Glomerular visceral epithelial cell (primary cell): ENCODE results near the gene ARID2.

ENCODE experiments used
- DNase-seq: peaks from one replicate; pipeline ENCODE4 v3.0.0-alpha.2; 2016; ENCODE audit errors: extremely low spot score

The ARID2 gene

DNA sequence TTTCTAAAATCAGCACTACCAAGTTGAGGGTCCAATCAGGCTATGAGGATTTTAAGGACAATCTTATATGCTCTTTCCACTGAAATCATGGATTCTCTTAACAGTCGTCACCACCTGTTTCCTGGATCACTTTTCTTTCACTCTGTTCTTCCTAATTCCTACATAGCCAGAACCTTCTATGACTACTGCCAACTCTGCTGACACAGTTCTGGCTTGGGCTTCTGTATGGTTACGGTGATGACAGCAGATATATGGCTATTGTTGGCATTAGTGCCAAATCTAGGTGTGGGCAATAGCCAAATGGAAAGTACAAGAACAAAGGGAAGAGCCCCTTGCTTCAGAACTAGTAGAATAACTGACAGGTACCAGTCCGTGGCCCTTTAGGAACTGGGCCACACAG, 124.0 kb downstream of the ARID2 start:
- DNase-seq: no peak

DNA sequence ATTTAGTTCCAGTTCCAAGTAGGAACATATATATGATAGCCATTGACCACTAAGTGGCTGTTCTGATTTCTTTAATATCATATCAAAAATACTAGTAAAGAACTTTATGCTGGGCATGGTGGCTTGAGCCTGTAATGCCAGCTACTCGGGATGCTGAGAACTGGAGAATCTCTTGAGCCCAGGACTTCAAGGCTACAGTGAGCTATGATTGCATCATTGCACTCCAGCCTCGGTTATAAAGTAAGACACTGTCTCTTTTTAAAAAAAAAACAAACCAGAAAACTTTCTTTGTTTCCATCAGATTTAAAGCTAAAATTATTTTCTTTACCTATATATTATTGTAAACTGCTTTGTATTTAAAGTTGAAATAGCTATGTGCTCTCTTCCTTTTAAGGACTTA, 133.8 kb downstream of the ARID2 start:
- DNase-seq: no peak

DNA sequence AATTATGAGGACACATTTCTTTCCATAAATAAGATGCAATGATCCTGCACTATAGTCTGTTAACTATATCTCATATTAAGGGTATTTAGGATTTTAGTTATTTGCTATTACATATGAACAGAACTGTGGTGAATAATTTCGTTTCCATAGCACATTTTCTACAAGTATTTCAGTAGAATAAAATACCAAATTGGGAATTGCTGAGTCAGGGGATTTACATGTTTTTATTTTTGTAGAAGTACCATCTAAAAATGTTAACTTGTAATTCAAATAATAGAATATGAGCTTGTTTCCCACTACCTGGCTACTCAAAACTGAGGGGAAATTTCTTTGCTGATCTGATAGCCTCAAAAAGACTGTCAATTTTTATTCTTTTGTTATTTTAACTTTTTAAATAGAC, 136.8 kb downstream of the ARID2 start:
- DNase-seq: no peak

DNA sequence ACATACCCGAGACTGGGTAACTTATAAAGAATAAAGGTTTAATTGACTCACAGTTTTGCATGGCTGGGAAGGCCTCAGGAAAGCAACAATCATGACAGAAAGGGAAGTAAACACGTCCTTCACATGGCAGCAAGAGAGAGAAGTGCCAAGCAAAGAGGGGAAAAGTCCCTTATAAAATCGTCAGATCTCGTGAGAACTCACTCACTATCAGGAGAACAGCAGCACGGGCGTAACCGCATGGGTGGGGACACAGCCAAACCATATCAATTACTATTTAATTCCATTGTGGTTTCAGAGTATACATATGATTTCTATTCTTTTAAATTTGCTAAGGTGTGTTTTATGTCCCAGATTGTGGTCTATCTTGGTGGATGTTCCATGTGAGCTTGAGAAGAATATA, 142.9 kb downstream of the ARID2 start:
- DNase-seq: no peak

DNA sequence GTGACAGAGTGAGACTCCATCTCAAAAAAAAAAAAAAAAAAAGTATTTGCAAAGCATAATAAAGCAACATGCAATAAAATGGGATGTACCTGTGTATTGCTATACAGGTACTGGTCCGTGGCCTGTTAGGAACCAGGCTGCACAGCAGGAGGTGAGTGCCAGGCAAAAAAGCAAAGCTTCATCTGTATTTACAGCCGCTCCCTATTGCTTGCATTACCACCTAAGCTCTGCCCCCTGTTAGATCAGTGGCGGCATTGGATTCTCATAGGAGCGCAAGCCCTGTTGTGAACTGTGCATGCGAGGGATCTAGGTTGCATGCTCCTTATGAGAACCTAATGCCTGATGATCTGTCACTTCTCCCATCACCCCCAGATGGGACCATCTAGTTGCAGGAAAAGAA, 147.6 kb downstream of the ARID2 start:
- no peak for DNase-seq

DNA sequence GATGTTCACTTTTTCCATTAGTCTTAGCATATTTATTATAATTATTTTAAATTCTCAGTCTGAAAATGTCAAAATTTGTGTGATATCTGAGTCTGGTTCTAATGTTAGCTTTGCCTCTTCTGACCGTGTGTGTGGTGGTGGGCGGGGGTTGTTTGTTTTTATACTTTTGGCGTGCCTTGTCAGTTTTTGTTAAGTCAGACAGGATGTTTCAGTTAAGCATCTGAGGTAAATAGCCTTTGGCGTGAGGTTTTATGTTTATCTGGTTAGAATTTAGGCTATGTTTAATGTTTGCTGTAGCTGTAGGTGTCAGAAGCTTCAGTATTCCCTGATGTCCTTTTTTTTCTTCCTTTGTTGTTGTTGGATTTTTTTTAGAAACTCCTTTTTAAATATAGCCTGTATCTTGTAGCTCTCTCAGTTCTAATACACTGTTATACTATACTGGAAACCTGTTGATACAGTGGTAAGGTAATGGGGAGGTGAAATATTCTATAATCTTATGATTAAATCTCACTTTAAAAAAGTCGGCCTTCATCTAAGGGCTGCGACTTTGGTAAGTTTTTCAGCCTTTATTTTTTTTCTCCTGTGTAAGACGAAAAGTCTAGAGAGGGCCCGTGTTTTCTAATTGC, 149.2 kb downstream of the ARID2 start:
- DNase-seq: no peak

DNA sequence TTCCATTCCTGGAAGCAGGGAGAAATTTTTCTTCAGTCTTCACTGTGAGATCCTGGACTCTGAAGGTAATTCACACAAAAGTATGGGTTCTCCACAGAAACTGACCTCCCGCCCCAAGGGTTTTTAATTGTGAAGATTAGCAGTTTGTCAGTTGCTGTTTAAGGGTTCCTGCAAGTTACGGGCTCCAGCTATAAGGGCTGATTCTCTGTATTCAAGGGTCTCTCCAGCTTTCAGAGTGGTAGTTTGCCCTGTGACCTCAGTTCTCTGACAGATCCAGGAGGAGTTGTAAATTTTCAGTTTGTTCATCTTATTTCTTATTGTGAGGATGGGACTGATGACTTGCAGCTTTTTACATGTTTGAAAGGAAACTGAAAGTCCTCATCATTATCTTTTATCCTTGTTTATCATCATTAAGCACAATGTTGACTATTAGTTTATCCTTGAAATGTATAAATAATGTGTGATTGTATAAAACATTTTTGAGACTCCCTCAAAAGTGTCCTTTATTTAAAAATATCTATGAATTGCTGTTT, 149.9 kb downstream of the ARID2 start:
- no peak for DNase-seq

DNA sequence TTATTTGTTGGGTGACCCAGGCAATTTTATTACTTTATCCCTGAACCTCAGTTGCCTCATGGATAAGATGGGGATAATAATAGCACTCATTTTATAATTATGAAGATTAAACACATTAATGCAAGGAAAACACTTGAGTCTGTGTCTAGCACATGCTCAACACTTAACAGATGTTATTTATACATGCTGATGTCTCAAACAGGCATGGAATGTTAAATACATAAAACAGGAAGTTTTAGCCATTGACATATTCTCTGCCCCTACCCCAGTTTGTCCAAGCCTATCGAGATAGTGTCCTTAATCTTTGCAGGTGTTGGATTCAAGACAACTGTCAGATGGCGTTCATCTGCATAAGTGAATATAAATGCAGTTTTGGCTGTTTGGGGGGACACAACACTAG, 151.0 kb downstream of the ARID2 start:
- no peak for DNase-seq

DNA sequence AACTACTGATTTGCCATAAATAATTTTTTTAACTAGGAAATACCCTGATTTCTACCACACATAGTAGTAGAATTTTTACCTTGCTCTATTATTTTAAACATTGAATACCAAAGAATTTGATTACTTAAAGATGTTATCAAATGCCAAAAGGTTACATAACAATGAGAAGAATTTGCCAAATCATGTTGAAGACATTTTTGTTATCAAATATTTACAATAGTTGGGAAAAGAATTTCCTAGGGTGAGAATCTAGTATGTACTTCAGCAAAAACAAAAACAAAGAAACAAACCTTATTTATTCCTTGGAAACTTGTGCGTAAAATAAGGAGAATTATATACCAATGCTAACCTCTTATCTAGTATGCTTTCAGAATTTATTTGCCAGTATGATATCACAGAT, 153.7 kb downstream of the ARID2 start:
- DNase-seq: no peak

DNA sequence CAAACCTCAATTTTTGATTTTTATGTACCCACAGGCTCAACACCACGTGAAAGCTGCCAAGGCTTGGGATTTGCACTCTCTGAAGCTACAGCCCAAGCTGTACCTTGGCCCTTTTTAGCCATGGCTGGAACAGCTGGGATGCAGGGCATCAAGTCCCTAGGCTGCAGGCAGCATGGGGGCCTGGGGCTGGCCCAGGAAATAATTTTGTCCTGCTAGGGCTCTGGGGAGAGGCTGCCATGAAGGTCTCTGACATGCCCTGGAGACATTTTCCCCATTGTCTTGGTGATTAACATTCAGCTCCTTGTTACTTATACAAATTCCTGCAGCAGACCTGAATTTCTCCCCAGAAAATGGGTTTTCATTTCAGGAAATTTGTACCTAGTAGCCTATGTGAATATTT, 157.2 kb downstream of the ARID2 start:
- no peak for DNase-seq

DNA sequence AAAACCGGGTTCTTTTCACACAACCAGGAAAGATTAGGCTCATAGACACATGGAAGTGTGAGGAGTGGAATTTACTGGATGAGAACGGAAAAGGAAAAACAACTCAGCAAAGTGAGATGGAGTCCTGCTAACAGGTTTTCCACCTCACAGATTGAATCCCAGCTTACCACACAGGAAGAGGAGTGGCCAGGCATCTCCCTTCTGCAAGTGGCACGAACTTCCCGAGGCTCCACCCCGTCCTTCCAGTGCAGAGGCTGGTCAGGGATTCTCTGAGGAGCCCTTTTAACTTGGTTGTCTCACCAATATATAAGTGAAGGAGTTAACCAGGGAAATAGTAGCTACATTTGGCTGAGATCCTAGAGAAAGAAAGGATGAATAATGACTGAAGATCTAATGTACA, 158.0 kb downstream of the ARID2 start:
- DNase-seq: no peak

DNA sequence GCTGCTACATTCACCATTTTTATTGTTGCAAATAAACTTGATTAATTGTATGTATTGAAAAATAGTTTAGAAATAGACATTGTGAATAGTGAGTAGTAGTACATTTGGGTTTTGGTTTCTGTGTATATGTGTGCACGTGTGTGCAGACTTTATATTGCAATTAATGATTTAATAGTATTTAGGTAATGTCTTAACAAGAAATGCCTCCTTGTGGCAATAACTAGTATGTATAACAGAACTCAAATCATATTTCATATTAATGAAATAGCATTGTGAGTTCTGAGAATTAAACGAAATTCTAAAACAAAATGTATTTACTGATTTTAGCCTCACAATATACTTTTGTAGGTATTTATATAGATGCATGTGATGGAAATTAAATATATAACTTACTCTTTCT, 160.8 kb downstream of the ARID2 start:
- no peak for DNase-seq

DNA sequence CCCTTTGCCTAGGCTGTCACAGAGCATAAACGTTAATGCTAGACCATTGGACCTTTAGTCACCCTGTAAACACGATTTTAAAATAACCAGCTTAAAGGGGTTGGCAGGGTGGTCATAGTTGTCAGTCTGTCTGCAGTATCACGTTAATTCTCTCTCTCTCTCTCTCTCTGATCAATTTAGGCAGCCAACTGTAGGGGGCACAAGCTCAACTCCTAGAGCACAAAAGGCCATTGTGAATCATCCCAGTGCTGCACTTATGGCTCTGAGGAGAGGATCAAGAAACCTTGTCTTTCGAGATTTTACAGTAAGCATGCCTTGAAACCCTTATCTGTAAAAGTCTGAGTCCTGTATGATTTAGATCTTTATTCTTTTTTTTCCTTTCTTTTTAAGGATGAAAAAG, 163.7 kb downstream of the ARID2 start:
- DNase-seq: no peak

DNA sequence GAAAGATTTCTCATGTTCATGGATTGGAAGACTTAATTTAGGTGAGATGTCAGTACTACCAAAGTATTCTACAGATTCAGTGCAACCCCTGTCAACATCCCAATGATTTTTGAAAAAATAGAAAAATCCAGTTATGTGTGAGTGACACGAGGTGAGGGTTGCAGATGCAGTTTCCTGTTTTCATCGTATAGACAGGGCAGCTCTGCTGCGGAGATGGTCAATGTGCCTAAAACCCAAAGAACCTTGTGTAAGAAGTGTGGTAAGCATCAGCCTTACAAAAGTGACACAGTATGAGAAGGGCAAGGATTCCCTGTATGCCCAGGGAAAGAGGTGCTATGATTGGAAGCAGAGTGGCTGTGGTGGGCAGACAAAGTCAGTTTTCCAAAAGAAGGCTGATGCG, 166.5 kb downstream of the ARID2 start:
- DNase-seq: no peak

DNA sequence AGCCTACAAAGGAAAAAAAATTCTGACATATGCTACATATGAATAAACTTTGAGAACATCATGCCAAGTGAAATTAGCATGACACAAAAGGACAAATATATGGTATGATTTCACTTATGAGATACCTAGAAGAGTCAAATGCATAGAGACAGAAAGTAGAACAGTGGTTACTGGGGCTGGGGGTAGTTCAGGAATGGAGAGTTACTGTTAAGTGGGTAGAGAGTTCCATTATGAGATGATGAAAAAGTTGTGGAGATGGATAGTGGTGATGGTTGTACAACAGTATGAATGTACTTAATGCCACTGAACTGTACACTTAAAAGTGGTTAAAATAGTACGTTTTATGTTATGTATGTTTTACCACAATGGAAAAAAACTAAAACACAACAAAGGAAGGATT, 168.6 kb downstream of the ARID2 start:
- no peak for DNase-seq

DNA sequence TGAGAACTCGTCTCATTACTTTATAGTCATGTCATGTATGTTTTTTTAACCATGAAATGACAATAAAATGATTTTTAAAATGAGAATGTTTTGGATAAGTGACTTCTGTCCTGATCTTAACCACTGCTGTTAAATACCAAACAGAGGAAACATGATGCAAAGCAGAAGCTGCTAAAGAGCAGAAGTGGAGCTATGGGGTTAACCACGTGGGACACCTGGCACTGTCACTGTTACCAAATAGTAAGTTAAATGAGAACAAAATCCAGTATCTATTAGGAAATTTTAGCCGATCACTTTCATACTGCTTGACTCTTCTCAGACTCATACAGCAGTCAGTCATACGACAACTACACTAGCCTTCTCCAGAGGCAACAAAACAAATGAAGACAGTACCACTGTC, 178.4 kb downstream of the ARID2 start:
- no peak for DNase-seq

DNA sequence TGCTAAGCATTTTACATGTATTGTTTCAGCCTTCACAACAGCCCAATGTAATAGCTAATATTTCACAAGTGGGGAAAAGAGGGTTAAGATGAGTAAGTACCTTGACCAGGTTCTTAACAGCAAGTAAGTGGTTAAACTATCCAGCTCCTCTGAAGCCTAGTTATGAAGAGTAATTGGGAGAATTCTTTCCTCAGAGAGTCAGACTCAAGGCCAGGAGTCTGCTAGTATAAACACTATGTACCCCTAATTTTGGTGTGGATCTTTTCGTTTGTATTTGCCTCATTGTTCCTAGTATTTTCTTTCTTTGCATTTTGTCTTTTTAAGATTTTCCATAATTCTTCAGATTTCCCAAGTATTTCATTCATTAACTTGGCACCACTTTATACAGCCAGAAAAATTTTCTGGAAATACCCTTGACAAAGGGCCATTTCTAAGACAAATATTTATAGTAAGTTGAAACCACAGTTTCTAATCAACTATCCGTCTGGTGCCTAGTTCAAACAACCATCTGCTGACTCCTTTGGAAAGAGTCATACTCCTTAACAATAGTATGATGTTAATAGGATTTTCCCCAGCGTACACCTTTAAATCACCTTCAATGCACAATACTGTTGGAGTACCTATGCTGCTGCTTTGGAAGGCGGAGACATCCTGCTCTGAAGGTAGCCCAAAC, 179.7 kb downstream of the ARID2 start:
- no peak for DNase-seq

DNA sequence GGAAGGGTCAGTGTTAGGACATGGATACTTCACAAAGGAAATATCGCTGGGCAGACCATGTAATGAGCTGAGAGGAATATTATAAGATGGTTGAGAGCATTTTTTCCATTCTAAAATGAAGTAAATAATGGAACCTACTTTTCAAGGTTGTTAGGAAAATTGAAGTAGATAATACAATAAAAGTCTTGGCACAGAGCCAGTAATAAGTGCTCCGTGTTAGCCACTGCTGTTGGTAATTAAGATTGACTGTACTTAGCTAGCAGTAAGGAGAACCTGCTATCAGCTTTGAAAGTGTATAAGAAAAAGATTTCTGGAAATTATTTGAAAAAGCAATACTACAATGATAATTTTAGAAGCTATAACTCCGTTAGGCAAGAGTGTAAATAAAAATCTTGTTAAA, 183.3 kb downstream of the ARID2 start:
- no peak for DNase-seq

DNA sequence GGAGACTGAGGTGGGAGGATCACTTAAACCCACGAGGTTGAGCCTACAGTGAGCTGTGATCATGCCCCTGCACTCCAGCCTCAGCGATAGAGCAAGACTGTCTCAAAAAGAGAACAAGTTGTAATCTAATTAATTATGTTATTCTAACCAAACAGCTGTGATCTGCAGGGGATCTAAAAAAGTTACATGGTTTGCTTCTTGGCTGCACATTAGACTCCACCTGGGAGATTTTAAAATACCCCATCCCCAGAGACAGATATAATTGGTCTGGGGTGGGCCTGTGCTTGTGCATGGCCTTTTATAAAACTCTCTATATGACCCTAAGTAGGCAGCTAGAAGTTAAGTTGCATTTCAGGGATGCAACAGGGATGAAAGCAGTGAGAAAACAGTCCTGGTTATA, 184.1 kb downstream of the ARID2 start:
- DNase-seq: no peak

DNA sequence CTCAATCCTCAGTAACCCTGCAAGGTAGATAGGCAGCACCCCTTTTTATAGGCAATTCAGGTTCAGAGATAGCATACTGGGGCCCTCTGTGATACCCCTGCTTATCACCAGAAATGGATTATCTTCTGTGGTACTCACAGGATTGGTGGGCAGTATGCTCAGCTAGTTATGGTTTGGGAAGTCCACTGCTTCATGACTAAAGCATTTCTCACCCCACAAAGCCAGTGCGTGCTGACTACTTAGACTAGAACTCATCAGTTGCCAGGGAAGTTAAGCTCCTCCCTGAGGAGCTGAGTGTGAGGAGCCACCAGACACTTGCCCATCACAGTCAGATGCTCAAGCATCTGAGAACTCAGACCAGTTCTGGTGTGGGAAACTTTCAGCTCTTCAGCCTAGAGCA, 184.6 kb downstream of the ARID2 start:
- DNase-seq: peak; percentile 73

DNA sequence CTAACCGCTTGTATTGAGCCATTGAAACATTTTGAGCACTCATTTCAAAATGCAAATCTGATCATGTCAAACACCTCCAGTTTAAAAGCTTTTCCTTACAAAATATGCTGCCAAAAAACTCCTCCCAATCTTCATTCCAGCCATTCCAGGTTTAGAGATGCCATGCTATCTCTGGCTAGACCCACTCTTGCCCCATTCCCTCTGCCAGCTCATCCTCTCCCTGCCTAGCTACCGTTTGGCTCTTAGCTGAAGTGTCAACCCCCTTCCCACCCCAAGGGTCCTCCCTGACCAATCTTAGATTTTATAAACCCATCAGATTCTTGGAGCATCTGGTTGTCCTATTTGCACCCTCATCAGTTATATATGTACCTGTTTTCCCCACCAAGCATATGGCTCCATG, 185.9 kb downstream of the ARID2 start:
- no peak for DNase-seq

DNA sequence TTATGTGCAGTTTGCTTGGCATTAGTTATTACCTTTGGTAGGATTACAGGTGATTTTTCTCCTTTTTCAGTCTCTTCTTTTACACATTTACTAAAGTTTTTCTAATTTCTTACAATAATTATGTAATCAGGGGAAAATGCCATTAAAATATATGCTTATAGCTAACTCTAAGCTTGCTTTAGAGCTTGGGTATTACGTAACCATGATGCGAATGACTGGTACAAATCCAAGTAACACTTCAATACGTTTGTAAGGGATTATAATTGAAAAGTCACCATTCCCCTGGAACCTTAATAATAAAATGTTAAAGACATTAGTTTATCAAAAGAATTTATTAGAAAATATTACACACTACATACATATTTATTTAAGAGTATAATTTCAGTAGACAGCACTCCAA, 189.3 kb downstream of the ARID2 start:
- DNase-seq: no peak

DNA sequence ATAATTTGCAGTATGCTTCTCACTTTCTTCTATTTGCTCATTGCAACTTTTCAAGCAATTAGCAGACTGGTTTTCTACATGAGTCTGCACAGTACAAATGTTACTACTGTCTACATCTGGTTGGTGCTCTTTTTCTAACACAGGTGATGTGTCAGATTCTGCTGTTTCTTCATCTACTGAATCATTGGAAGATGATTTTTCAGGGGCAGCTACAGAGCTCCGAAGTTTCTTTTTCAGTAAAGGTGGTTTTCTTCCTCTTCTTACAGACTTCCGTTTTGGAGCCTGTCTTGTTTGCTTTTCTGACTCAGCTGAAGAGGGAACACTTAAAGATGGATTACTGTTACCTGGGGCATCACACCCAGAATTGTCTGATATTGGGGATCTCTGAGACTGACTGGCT, 198.8 kb downstream of the ARID2 start:
- DNase-seq: no peak

DNA sequence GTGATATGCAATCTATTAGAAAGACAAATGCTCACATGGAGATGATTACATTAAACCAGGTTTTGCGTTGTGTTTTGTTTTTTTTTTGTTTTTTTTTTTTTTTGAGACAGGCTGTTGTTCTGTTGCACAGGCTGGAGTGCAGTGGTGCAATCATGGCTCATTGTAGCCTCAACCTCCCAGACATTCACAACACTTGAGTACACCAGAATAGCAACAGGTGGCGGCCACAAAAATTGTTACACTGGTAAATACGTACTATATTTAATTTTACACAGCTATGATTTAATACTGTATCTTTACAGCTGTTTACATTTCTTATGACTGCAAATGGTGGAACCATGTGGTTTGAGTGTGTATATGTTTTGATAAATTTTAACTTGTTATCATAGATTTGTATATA, 200.9 kb downstream of the ARID2 start:
- DNase-seq: no peak
